Neural cell (in vitro differentiated cells): ENCODE results near the gene AGK. TPM values are rescaled to one million over a fixed set of nuclear protein-coding genes. Genes with fewer than 3 reads are reported as not detected.

Source experiments
- H2AFZ ChIP-seq: fragments of 200-600, 300-800 bp; sonication (generic), shearing (Covaris generic); 2 replicates; pipeline ENCODE4 v1.6.0; 2014; ENCODE audit warnings: low read depth, mild to moderate bottlenecking, antibody characterized with exemption, low read length, moderate library complexity
- H3F3A ChIP-seq: fragments of 200-600 bp; shearing (Covaris generic); 2 replicates; pipeline ENCODE4 v1.6.1; 2016; ENCODE audit warnings: mild to moderate bottlenecking, moderate library complexity, mixed read lengths, antibody characterized with exemption, low read length; ENCODE audit not compliant: insufficient read depth, poor library complexity, severe bottlenecking
- H3K27ac ChIP-seq: fragments of 200-600, 300-800 bp; sonication (generic), shearing (Covaris generic); 2 replicates; pipeline ENCODE4 v1.5.1; 2014; ENCODE audit warnings: mild to moderate bottlenecking, low read length, moderate library complexity
- H3K27me3 ChIP-seq: fragments of 300-800, 200-600 bp; sonication (generic), shearing (Covaris generic); 2 replicates; pipeline ENCODE4 v1.6.0; 2014; ENCODE audit warnings: mild to moderate bottlenecking, low read depth, low read length, moderate library complexity; ENCODE audit not compliant: insufficient read depth
- H3K36me3 ChIP-seq: fragments of 300-800, 200-600 bp; sonication (generic), shearing (Covaris generic); 2 replicates; pipeline ENCODE4 v1.5.1; 2014; ENCODE audit warnings: mild to moderate bottlenecking, antibody characterized with exemption, low read length, moderate library complexity; ENCODE audit not compliant: insufficient read depth
- H3K4me2 ChIP-seq: fragments of 300-800, 200-600 bp; sonication (generic), shearing (Covaris generic); 2 replicates; pipeline ENCODE4 v1.6.0; 2014; ENCODE audit warnings: mild to moderate bottlenecking, low read length
- H3K4me3 ChIP-seq: fragments of 300-800, 200-600 bp; sonication (generic), shearing (Covaris generic); 2 replicates; pipeline ENCODE4 v1.5.1; 2014; ENCODE audit warnings: mild to moderate bottlenecking, low read length, moderate library complexity
- H3K79me2 ChIP-seq: fragments of 200-600 bp; shearing (Covaris generic); replicated peaks from 2 replicates; pipeline ENCODE4 v1.6.0; 2014; ENCODE audit warnings: mild to moderate bottlenecking, low read length, moderate library complexity; ENCODE audit not compliant: insufficient read depth
- H3K9ac ChIP-seq: fragments of 300-800, 200-600 bp; sonication (generic), shearing (Covaris generic); 2 replicates; pipeline ENCODE4 v1.6.1; 2016; ENCODE audit warnings: mild to moderate bottlenecking, low read length, mixed read lengths
- H3K9me2 ChIP-seq: fragments of 200-600 bp; shearing (Covaris generic); 2 replicates; pipeline ENCODE4 v1.6.1; 2016; ENCODE audit warnings: mild to moderate bottlenecking, low read length, mixed read lengths; ENCODE audit not compliant: insufficient read depth
- H3K9me3 ChIP-seq: fragments of 200-600, 300-800 bp; sonication (generic), shearing (Covaris generic); 2 replicates; pipeline ENCODE4 v1.6.1; 2016; ENCODE audit warnings: mild to moderate bottlenecking, mixed run types, low read length, moderate library complexity, mixed read lengths
- H4K20me1 ChIP-seq: fragments of 200-600 bp; shearing (Covaris generic); 2 replicates; pipeline ENCODE4 v1.6.1; 2016; ENCODE audit warnings: mild to moderate bottlenecking, mixed run types; ENCODE audit not compliant: insufficient read depth
- EP300 ChIP-seq: fragments of 450-650 bp; conservative IDR thresholded peaks from 2 replicates; pipeline ENCODE4 v1.6.1; 2014; ENCODE audit warnings: antibody characterized with exemption, mild to moderate bottlenecking, moderate library complexity; ENCODE audit not compliant: poor library complexity, severe bottlenecking
- EZH2 ChIP-seq: fragments of 200-600, 300-800 bp; shearing (Covaris generic), sonication (generic); IDR thresholded peaks from 2 replicates; pipeline ENCODE4 v1.6.1; 2014; ENCODE audit warnings: antibody characterized with exemption, low read length, borderline replicate concordance, mild to moderate bottlenecking; ENCODE audit not compliant: insufficient read depth, poor library complexity, severe bottlenecking
- MXI1 ChIP-seq: fragments of 450-650 bp; conservative IDR thresholded peaks from 2 replicates; pipeline ENCODE4 v1.6.1; 2014; ENCODE audit warnings: antibody characterized with exemption, mild to moderate bottlenecking; ENCODE audit not compliant: poor library complexity, severe bottlenecking
- POLR2AphosphoS5 ChIP-seq: IDR thresholded peaks from 2 replicates; pipeline ENCODE4 v1.6.1; 2012
- RAD21 ChIP-seq: fragments of 450-650 bp; conservative IDR thresholded peaks from 2 replicates; pipeline ENCODE4 v1.6.1; 2014; ENCODE audit warnings: antibody characterized with exemption, mild to moderate bottlenecking, moderate library complexity
- SMC3 ChIP-seq: fragments of 450-650 bp; conservative IDR thresholded peaks from 2 replicates; pipeline ENCODE4 v1.6.1; 2014; ENCODE audit warnings: antibody characterized with exemption, mild to moderate bottlenecking, moderate library complexity; ENCODE audit not compliant: poor library complexity
- TAF1 ChIP-seq: IDR thresholded peaks from 2 replicates; pipeline ENCODE4 v1.6.1; 2012; ENCODE audit warnings: low read depth
- polyA plus RNA-seq: library from polyadenylated mRNA; depleted of rRNA; stranded (reverse); fragments of >200 nt; gene quantifications from 2 replicates; pipeline ENCODE4 v1.2.3, GENCODE V29; 2014
- TF ChIP-seq, protein P1 (sequence below): IDR thresholded peaks from 2 replicates; pipeline ENCODE4 v1.6.1; 2012; ENCODE audit warnings: borderline replicate concordance
- TF ChIP-seq, protein P2 (sequence below): fragments of 450-650 bp; IDR thresholded peaks from 2 replicates; pipeline ENCODE4 v1.5.1; 2014; ENCODE audit warnings: antibody characterized with exemption, mild to moderate bottlenecking, moderate library complexity; ENCODE audit not compliant: poor library complexity, severe bottlenecking

AGK gene
- polyA plus RNA-seq, 1 donor from 2014 or later: 59.8 TPM

DNA sequence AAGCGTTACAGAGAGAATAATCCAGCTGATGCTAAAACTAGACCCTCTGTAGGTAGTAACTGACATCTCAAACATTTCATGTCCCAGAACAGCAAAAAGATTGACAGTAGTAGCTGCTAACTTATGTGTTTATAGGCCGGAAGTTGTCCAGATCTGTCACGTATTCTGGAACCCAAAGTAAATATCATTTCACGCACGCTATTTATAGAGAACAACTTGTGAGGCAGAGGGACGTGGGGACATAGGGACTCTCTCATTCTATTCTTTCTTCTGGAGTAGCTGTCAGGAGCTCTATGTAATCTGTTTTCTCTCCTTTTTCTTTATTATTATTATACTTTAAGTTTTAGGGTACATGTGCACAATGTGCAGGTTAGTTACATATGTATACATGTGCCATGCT is 22.3 kb downstream of the AGK start:
- Histone ChIP-seq H3K4me3 (no peak overlapping the region), H3K79me2 (no peaks in the 10 kb centered on the region), H3K36me3 (no peaks in the 10 kb centered on the region)

DNA sequence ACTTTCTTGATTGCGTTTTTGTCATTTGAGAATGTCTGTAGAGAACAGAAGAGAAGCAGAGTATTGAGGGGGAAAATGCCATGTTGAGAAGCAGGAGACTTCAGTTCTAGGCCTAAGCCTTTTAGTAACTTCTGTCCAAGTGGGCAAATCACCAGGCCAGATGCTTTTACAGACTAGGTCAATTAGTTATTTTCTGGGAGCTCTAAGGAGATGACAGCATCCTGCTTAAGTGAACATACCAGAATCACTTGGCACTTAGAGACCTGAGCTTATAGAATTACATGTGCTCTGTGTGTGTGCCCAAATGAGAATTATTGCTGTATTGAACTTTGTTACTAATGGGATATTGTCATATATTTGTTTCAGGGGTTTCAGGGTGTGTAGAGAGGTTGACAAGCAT is 24.0 kb downstream of the AGK start:
- H3K27me3 ChIP-seq: no peaks in the 10 kb centered on the region
- no peaks in the 10 kb centered on the region for H3K9me2 ChIP-seq
- no peak overlapping the region for H3K4me2 ChIP-seq
- no peaks in the 10 kb centered on the region for H3K79me2 ChIP-seq
- H4K20me1 ChIP-seq: no peaks in the 10 kb centered on the region
- H3F3A ChIP-seq: no peaks in the 10 kb centered on the region
- no peak overlapping the region for H3K4me3 ChIP-seq
- no peaks in the 10 kb centered on the region for H3K9me3 ChIP-seq
- H3K36me3 ChIP-seq: no peaks in the 10 kb centered on the region
- TF ChIP-seq MXI1 (no peak), RAD21 (no peak), EZH2 (no peak), TAF1 (no peak), SMC3 (no peak), POLR2AphosphoS5 (no peak), EP300 (no peak)
- TF ChIP-seq, protein P1, sequence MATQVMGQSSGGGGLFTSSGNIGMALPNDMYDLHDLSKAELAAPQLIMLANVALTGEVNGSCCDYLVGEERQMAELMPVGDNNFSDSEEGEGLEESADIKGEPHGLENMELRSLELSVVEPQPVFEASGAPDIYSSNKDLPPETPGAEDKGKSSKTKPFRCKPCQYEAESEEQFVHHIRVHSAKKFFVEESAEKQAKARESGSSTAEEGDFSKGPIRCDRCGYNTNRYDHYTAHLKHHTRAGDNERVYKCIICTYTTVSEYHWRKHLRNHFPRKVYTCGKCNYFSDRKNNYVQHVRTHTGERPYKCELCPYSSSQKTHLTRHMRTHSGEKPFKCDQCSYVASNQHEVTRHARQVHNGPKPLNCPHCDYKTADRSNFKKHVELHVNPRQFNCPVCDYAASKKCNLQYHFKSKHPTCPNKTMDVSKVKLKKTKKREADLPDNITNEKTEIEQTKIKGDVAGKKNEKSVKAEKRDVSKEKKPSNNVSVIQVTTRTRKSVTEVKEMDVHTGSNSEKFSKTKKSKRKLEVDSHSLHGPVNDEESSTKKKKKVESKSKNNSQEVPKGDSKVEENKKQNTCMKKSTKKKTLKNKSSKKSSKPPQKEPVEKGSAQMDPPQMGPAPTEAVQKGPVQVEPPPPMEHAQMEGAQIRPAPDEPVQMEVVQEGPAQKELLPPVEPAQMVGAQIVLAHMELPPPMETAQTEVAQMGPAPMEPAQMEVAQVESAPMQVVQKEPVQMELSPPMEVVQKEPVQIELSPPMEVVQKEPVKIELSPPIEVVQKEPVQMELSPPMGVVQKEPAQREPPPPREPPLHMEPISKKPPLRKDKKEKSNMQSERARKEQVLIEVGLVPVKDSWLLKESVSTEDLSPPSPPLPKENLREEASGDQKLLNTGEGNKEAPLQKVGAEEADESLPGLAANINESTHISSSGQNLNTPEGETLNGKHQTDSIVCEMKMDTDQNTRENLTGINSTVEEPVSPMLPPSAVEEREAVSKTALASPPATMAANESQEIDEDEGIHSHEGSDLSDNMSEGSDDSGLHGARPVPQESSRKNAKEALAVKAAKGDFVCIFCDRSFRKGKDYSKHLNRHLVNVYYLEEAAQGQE: no peak
- TF ChIP-seq, protein P2, sequence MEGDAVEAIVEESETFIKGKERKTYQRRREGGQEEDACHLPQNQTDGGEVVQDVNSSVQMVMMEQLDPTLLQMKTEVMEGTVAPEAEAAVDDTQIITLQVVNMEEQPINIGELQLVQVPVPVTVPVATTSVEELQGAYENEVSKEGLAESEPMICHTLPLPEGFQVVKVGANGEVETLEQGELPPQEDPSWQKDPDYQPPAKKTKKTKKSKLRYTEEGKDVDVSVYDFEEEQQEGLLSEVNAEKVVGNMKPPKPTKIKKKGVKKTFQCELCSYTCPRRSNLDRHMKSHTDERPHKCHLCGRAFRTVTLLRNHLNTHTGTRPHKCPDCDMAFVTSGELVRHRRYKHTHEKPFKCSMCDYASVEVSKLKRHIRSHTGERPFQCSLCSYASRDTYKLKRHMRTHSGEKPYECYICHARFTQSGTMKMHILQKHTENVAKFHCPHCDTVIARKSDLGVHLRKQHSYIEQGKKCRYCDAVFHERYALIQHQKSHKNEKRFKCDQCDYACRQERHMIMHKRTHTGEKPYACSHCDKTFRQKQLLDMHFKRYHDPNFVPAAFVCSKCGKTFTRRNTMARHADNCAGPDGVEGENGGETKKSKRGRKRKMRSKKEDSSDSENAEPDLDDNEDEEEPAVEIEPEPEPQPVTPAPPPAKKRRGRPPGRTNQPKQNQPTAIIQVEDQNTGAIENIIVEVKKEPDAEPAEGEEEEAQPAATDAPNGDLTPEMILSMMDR: no peak
- H3K27ac ChIP-seq: no peak overlapping the region
- H3K9ac ChIP-seq: no peak overlapping the region
- H2AFZ ChIP-seq: no peak overlapping the region

More for the DNA sequence above, 22.3 kb downstream of the AGK start:
- no peaks in the 10 kb centered on the region for H3K27me3 ChIP-seq
- H4K20me1 ChIP-seq: no peaks in the 10 kb centered on the region
- no peaks in the 10 kb centered on the region for H3K9me3 ChIP-seq
- TF ChIP-seq EP300 (no peak), EZH2 (no peak), SMC3 (no peak), POLR2AphosphoS5 (no peak), TAF1 (no peak), RAD21 (no peak), MXI1 (no peak)
- TF ChIP-seq, protein P2: no peak
- TF ChIP-seq, protein P1: no peak
- H3K27ac ChIP-seq: no peak overlapping the region
- no peak overlapping the region for H3K4me2 ChIP-seq
- no peaks in the 10 kb centered on the region for H3K9me2 ChIP-seq
- no peak overlapping the region for H2AFZ ChIP-seq
- no peaks in the 10 kb centered on the region for H3F3A ChIP-seq
- H3K9ac ChIP-seq: no peak overlapping the region
